ENCODE results near the gene SRC.
"Not testable (repeated sequence)": the region's sequence is repeated elsewhere in the genome, so short reads cannot be mapped to it uniquely, and the experiment has no call there.

SRC gene

GRCh38 chr20:37336369-37337207 is 9.4 kb upstream of the SRC start:
- peak; percentile 20 for DNase-seq (ENCODE audit: low read depth)

GRCh38 chr20:37337208-37337991 is 8.5 kb upstream of the SRC start:
- DNase-seq (ENCODE audit: low read depth), result no peak

DNA sequence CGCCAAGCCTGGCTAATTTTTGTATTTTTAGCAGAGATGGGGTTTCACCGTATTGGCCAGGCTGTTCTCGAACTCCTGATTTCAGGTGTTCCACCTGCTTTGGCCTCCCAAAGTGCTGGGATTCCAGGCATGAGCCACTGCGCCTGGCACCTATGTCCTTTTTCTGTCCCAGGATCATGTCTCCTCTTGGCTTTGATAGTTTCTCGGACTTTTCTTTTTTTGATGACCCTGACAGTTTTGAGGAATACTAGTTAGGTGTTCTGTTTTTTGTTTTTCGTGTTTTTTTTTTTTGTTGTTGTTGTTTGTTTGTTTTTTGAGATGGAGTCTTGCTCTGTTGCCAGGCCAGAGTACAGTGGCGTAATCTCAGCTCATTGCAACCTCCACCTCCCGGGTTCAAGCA is 7.6 kb upstream of the SRC start:
- DNase-seq (ENCODE audit: low read depth), result not testable (repeated sequence)

GRCh38 chr20:37339208-37339607 is 6.7 kb upstream of the SRC start:
- no peak for DNase-seq (ENCODE audit: low read depth)

- not testable (repeated sequence) for DNase-seq (ENCODE audit: low read depth)
These were observed 6.2 kb upstream of the SRC start for GRCh38 chr20:37339764-37340109.

DNA sequence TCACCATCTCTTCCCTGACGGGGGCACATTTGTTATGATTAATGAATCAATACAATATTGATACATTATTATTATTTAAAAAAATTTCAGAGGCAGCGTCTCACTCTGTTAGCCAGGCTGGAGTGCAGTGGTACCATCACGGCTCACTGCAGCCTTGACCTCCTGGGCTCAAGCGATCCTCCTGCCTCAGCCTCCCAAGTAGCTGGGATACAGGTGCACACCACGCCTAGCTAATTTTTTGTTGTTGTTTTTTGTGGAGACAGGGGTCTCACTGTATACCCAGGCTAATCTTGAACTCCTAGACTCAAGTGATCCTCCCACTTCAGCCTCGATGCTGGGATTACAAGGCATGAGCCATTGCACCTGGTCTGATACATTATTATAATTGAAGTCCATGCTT is 4.9 kb upstream of the SRC start:
- no peak for DNase-seq (ENCODE audit: low read depth)

GRCh38 chr20:37341632-37342031 is 4.3 kb upstream of the SRC start:
- DNase-seq (ENCODE audit: low read depth), result no peak

- DNase-seq (ENCODE audit: low read depth), result no peak
These were observed 3.4 kb upstream of the SRC start for GRCh38 chr20:37342231-37343177.

- DNase-seq (ENCODE audit: low read depth), result no peak
These were observed 2.5 kb upstream of the SRC start for GRCh38 chr20:37343212-37343993.

DNA sequence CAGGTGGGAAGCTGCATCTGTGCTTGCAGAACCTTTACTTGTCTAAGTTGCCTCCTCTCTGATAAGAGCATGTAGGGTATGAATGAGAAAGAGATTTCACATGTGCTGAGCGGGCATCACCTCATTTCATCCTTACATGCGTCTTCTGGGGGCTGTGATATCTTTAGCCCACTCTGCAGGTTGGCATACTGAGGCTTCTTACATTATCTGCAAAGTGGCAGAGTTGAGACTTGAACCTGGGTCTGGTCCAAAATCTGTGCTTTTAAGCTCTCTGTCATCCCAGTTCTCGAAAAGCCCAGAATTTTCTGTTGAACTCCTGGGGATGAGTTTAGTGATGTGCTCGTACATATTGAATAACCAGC is 2.0 kb upstream of the SRC start:
- DNase-seq (ENCODE audit: low read depth), result no peak

GRCh38 chr20:37344506-37345338 is 1.2 kb upstream of the SRC start:
- DNase-seq (ENCODE audit: low read depth), result no peak

GRCh38 chr20:37346236-37346534 is 245 bp downstream of the SRC start:
- DNase-seq (ENCODE audit: low read depth), result no peak

- DNase-seq (ENCODE audit: low read depth), result no peak
These were observed 801 bp downstream of the SRC start for GRCh38 chr20:37346535-37347346.

- DNase-seq (ENCODE audit: low read depth), result no peak
These were observed 1.4 kb downstream of the SRC start for GRCh38 chr20:37347347-37347823.

DNA sequence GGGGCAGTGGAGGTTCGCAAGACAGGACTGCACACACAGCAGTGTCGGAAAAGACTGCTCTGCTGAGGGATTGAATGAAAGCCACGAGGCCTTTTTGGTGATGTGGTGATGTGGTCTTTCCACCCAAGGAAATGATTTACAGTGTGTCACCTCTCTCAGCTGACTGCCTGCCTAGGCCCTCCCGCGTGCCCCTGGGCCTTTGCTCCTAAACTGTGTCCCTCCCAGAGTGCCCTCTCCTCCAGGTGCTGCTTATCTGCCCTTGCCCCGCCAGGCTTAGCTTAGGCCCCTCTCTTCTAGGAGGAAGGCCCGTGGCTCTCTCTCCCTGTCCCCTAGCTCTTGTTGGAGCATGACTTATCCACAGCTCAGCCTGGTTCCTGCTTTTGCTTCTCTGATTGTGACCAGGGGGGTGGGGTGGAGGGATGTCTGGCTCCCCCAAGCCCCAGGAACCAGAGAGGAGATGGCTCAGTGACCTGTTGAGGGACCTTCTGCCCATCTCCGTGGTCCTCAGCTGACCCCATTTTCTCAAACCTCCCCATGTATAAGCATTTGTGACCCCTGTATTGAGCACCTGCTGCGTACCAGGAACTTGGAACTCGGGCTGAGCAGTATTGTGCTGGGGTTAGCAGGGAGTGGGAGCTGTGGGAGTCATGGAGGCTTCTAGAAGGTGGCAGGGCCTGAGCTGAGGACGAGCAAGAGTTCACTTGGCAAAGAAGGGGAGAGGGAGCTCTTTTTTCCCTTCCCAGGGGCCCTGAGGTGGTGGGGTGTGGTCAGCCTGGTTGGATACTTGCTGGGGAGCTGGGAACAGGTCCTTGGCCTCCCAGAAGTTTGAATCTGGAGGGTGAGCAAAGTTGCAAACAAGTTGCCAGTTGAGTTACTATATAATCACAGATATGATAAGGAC is 2.2 kb downstream of the SRC start:
- DNase-seq (ENCODE audit: low read depth), result no peak

DNA sequence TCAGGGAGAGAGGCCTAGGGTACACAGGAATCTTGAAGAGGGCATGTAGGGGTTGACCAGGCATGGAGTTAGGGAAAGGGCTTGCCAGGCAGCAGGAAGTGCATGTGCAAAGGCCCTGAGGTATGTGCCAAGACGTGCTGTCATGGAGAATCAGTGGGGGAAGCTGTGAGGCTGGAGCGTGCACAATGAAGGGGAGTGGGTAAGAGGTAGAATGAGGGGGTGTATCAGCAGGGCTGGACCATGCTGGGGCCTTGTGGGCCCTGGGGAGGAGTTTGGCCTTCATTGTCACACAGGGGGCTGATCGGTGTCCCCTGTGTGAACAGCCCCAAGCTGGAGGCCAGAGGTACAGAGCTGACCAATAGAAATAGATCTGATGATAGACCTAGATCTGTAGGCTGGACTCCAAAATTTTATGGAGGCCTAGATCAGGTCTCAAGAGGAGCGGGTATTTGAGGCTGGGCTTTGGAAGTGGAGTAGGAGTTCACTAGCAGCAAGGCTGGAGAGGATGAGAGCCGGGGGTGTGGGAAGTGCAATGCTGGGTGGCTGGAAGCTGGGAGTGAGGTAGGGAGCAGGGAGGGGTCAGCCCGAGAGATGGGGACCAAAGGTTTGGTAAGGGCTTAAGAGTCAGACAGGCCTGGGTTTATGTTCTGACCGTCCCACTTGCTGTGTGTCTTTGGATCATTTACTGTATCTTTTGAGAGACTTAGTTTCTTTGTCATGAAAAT is 3.0 kb downstream of the SRC start:
- DNase-seq (ENCODE audit: low read depth), result no peak

DNA sequence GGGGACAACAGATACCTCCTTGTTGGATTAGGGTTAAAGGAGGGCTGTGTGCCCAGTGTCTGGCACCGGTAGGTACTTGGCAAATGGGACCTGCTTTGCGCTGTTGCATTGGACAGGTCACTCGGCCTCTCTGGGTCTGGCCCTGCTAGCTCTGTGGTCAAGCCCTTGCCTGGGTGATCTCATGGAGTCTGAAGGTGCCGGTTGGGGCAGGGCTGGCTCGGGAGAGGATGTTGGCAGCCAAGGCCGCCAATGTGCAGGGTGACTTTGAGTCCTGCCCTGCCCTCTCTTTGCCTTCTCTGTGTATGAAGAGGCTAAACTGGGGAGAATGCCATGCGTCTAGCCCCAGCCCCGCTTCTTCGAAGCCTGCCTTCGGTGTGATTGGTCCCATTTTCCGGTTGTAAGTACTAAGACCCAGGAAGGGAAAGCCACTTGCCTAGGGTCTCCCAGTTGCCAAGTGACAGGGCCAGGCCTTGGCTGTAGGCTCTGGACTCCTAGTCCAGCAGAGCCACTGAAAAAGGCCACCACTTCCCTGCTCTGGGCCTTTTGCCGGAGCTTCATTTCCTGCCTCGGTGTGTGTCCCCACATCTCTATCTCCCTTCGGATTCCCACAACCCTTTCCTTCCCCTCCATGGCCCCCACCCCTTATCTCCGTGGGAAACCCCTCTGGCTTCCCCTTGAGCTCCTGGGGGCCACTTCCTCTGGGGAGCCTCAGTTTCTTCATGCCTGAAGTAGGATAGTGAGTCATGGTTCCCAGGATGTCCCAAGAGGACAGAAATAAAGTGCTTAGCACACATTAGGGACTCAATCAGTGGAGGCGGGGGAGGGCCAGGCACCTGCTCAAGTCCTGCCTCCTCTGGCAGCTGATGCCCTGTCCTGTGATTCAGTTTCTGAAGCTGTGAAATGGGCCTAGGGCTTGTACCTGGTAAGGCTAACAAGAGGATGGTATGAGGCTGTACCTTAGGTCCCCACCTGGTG is 3.9 kb downstream of the SRC start:
- DNase-seq (ENCODE audit: low read depth), result no peak
